Measurements from ENCODE around the gene KARS1.
A peak's percentile ranks its signal among the peaks of the same experiment; 100 is the strongest.

- TF ChIP-seq CTCF (IDR thresholded peaks at IDR 0.05) (no peak), POLR2A (IDR thresholded peaks at IDR 0.05) (peak; percentile 89 to 99)
These were observed at the start of gene KARS1, which contains the start of gene TERF2IP for GRCh38 chr16:75647492-75648264.
